GM23248 (cell line): ENCODE results near the gene FRYL.

Experiments
- EZH2 ChIP-seq: fragments of 200-600 bp; sonication (generic); IDR thresholded peaks from 2 replicates; pipeline ENCODE4 v1.6.1; 2018; ENCODE audit warnings: antibody characterized with exemption, mild to moderate bottlenecking; ENCODE audit not compliant: insufficient read depth, poor library complexity, severe bottlenecking
- EZH2phosphoT487 ChIP-seq: fragments of 200-600 bp; sonication (generic); IDR thresholded peaks from 2 replicates; pipeline ENCODE4 v1.6.1; 2018; ENCODE audit warnings: antibody characterized with exemption, moderate library complexity, mild to moderate bottlenecking, low read depth; ENCODE audit not compliant: insufficient read depth

DNA sequence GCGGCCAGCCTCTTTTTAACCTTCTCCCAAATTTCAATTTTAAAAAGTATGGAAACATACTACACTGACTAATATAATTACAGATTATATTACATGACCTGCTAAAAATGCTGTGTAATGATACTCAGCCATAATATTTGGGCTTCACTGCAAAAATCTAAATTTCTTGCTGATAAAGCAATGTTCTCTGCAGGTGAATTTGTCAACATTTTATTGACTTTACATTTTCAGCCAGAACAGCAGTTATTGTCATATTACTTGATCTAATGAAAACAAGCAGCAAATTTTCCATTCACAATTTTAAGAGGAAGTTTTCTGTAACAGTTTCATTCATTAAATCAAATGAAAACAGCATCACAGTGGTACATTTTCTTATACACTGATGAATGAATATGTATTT, 91.1 kb downstream of the FRYL start:
- no peak for TF ChIP-seq EZH2phosphoT487
- no peak for TF ChIP-seq EZH2
